H1 (cell line): ENCODE measurements around the gene PRSS8.

Experiments
- EP300 ChIP-seq, 2 experiments: IDR thresholded peaks; 1 replicate in 1 of 2; 2 replicates in 1 of 2; pipeline ENCODE4 v1.6.1; 2011 to 2012; ENCODE audit warnings: low read depth in 2 of 2, low read length in 2 of 2, mild to moderate bottlenecking in 2 of 2, borderline replicate concordance in 1 of 2, inconsistent platforms in 1 of 2, moderate library complexity in 1 of 2
- EZH2 ChIP-seq: fragments of 200-600 bp; sonication (generic); IDR thresholded peaks from 2 replicates; pipeline ENCODE4 v1.7.1; 2012; ENCODE audit warnings: low read depth, mild to moderate bottlenecking, moderate library complexity, low read length, inconsistent platforms; ENCODE audit not compliant: severe bottlenecking
- JUND ChIP-seq: IDR thresholded peaks from 2 replicates; pipeline ENCODE4 v1.6.1; 2011; ENCODE audit warnings: mild to moderate bottlenecking, improper control_type of control experiment, low read length
- POLR2AphosphoS5 ChIP-seq: IDR thresholded peaks from 2 replicates; pipeline ENCODE4 v1.6.1; 2011; ENCODE audit warnings: low read depth, low read length
- RFX5 ChIP-seq: IDR thresholded peaks from 2 replicates; pipeline ENCODE4 v1.6.1; 2011; ENCODE audit warnings: low read depth, low read length, improper control_type of control experiment, borderline replicate concordance
- SIN3A ChIP-seq, 2 experiments: IDR thresholded peaks in 1 of 2; conservative IDR thresholded peaks in 1 of 2; 2 replicates each; pipeline ENCODE4 v1.6.1; 2011 to 2012; ENCODE audit warnings: low read length in 2 of 2, improper control_type of control experiment in 1 of 2, low read depth in 1 of 2, mild to moderate bottlenecking in 1 of 2
- YY1 ChIP-seq: IDR thresholded peaks from 2 replicates; pipeline ENCODE4 v1.6.1; 2011; ENCODE audit warnings: low read depth, mild to moderate bottlenecking, low read length
- ZNF274 ChIP-seq: IDR thresholded peaks from 2 replicates; pipeline ENCODE4 v1.7.0; 2012; ENCODE audit warnings: low read length, borderline replicate concordance; ENCODE audit errors: extremely low read depth
- TF ChIP-seq, protein P1 (sequence below), 3 experiments: IDR thresholded peaks; 1 replicate in 2 of 3; 2 replicates in 1 of 3; pipeline versions ENCODE4 v1.5.1 to v1.6.1; 2011; ENCODE audit warnings: low read length in 3 of 3, mild to moderate bottlenecking in 3 of 3, inconsistent platforms in 2 of 3, low read depth in 1 of 3, moderate library complexity in 1 of 3; ENCODE audit not compliant: insufficient read depth in 1 of 3; ENCODE audit errors: control extremely low read depth in 1 of 3

- TF ChIP-seq ZNF274 (no peak), EP300 (IDR thresholded peaks at IDR 0.05; ENCODE audit: borderline replicate concordance in 1 of 2, low read depth in 2 of 2, low read length in 2 of 2) (no peak), YY1 (peak; percentile 92), JUND (no peak; the same call in 1 of the 2 replicates), POLR2AphosphoS5 (peak; percentile 92), RFX5 (no peak), SIN3A (conservative IDR thresholded peaks at IDR 0.05 in 1 of 2, IDR thresholded peaks at IDR 0.05 in 1 of 2; ENCODE audit: low read depth in 1 of 2, low read length in 2 of 2) (peak; percentile 45 to 69; a peak in 1 of 4 replicates), EZH2 (no peak)
- TF ChIP-seq, protein P1, sequence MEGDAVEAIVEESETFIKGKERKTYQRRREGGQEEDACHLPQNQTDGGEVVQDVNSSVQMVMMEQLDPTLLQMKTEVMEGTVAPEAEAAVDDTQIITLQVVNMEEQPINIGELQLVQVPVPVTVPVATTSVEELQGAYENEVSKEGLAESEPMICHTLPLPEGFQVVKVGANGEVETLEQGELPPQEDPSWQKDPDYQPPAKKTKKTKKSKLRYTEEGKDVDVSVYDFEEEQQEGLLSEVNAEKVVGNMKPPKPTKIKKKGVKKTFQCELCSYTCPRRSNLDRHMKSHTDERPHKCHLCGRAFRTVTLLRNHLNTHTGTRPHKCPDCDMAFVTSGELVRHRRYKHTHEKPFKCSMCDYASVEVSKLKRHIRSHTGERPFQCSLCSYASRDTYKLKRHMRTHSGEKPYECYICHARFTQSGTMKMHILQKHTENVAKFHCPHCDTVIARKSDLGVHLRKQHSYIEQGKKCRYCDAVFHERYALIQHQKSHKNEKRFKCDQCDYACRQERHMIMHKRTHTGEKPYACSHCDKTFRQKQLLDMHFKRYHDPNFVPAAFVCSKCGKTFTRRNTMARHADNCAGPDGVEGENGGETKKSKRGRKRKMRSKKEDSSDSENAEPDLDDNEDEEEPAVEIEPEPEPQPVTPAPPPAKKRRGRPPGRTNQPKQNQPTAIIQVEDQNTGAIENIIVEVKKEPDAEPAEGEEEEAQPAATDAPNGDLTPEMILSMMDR (IDR thresholded peaks at IDR 0.05; ENCODE audit: control extremely low read depth in 1 of 3, insufficient read depth in 1 of 3, low read depth in 1 of 3, low read length in 3 of 3) = peak in 1 of 3 experiments; percentile 4; a peak in 1 of 4 replicates
Measured at GRCh38 chr16:31117384-31118222, 17.9 kb downstream of the PRSS8 start, which contains the start of gene KAT8.
